HUES48 (cell line): ENCODE measurements around the gene TBC1D16.

Experiments
- H3K27ac ChIP-seq: one replicate; pipeline ENCODE4 v1.7.0; 2013; ENCODE audit warnings: low read depth, low read length, inconsistent platforms
- H3K27me3 ChIP-seq: 2 replicates; pipeline ENCODE4 v1.6.1; 2013; ENCODE audit warnings: mild to moderate bottlenecking, low read length; ENCODE audit not compliant: control insufficient read depth, insufficient read depth
- H3K36me3 ChIP-seq: 2 replicates; pipeline ENCODE4 v1.6.1; 2013; ENCODE audit warnings: low read length; ENCODE audit not compliant: control insufficient read depth, insufficient read depth
- H3K4me1 ChIP-seq: 2 replicates; pipeline ENCODE4 v1.6.1; 2013; ENCODE audit warnings: mild to moderate bottlenecking, low read length; ENCODE audit not compliant: control insufficient read depth, insufficient read depth
- H3K4me3 ChIP-seq: 2 replicates; pipeline ENCODE4 v1.5.1; 2013; ENCODE audit warnings: mild to moderate bottlenecking, low read depth, low read length
- H3K9ac ChIP-seq: 2 replicates; pipeline ENCODE4 v1.6.1; 2013; ENCODE audit warnings: mild to moderate bottlenecking, low read depth, low read length, moderate library complexity
- H3K9me3 ChIP-seq: 2 replicates; pipeline ENCODE4 v1.6.1; 2013; ENCODE audit warnings: low read length; ENCODE audit not compliant: control insufficient read depth, insufficient read depth

Gene TBC1D16

GRCh38 chr17:79984045-79984840, 51.4 kb downstream of the TBC1D16 start:
- Histone ChIP-seq H3K36me3 (no peaks in the 10 kb centered on the region), H3K27ac (no peak overlapping the region), H3K9me3 (no peaks in the 10 kb centered on the region), H3K4me3 (no peak overlapping the region), H3K27me3 (no peaks in the 10 kb centered on the region), H3K4me1 (peaks cover 15% of the 10 kb centered on the region), H3K9ac (no peak overlapping the region)

- H3K27me3 ChIP-seq, result no peaks in the 10 kb centered on the region
- peaks cover 10% of the 10 kb centered on the region for H3K4me1 ChIP-seq
- H3K36me3 ChIP-seq, result no peaks in the 10 kb centered on the region
Observed at GRCh38 chr17:79983456-79983855, 52.2 kb downstream of the TBC1D16 start.

GRCh38 chr17:79982986-79983385, 52.7 kb downstream of the TBC1D16 start:
- Histone ChIP-seq H3K4me3 (no peak overlapping the region), H3K27ac (no peak overlapping the region), H3K9me3 (no peaks in the 10 kb centered on the region), H3K27me3 (no peaks in the 10 kb centered on the region), H3K9ac (no peak overlapping the region), H3K4me1 (peaks cover 5% of the 10 kb centered on the region), H3K36me3 (no peaks in the 10 kb centered on the region)

More at GRCh38 chr17:79983456-79983855, 52.2 kb downstream of the TBC1D16 start:
- H3K4me3 ChIP-seq, result no peak overlapping the region
- H3K9me3 ChIP-seq, result no peaks in the 10 kb centered on the region
- no peak overlapping the region for H3K9ac ChIP-seq
- no peak overlapping the region for H3K27ac ChIP-seq

DNA sequence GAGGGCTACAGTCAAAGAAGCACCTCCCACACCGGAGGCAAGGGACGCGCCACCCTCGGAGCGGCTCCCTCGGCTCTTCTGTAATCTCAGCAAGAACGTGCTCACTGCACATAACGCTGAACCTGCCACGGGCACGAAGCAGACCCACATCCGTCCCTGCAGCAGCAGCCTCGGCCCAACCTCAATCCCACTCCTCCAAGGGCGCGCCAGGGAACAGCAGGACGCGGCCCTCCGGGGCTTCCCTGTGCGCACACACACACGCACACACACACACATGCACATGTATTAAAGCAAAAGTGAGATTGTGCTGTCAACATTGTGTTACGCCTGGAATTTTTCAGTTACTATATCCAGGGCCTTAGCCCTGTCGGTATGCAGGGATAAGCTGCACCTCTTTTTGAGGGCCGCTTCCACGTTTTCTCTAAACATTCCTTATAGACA, 54.0 kb downstream of the TBC1D16 start:
- no peaks in the 10 kb centered on the region for H3K36me3 ChIP-seq
- H3K4me3 ChIP-seq, result no peak overlapping the region
- no peaks in the 10 kb centered on the region for H3K4me1 ChIP-seq
- no peak overlapping the region for H3K9ac ChIP-seq
- no peaks in the 10 kb centered on the region for H3K27me3 ChIP-seq
- H3K27ac ChIP-seq, result no peak overlapping the region
- no peaks in the 10 kb centered on the region for H3K9me3 ChIP-seq

- H3K27ac ChIP-seq, result no peak overlapping the region
- no peaks in the 10 kb centered on the region for H3K9me3 ChIP-seq
- H3K36me3 ChIP-seq, result no peaks in the 10 kb centered on the region
- no peak overlapping the region for H3K4me3 ChIP-seq
- H3K4me1 ChIP-seq, result no peaks in the 10 kb centered on the region
- no peak overlapping the region for H3K9ac ChIP-seq
- no peaks in the 10 kb centered on the region for H3K27me3 ChIP-seq
Observed at GRCh38 chr17:79981090-79981489, 54.6 kb downstream of the TBC1D16 start.

DNA sequence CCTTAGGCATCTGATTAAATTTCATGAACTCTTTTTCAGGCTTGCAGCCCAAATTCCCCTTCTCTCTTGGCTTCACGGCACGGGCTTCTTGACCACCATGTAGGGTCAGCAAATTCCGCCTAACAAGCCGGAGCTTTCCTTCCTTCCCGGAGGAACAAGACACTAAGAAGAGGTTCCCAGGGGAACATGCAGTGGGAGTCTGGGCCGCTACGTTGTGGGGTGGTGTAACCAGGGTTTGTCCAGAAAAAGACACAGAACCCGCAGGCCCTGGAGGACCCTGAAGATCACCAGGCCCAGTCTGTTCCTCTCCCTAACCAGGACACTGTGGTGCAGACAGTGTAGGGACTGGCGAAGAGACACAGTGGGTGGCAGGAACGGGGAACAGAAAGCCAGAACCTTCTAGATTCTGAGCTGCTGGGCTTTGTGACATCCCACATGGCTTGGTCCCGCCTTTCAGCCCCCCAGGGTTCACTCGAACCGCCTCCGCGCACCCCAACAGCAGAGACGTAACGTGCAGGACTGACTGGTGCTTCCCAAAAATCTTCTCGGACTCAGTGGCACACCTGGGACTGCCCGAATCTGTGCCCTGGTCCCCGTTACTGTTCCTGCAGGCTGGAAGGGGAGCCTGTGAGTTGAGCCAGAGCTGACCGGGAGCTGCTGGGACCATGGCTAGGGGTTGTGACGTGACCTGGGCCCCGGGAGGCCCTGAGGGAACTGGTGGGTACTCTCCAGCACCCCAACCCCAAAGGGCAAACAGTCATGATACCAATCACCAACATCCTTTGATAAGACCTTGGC, 55.2 kb downstream of the TBC1D16 start:
- Histone ChIP-seq H3K9ac (no peak overlapping the region), H3K27ac (no peak overlapping the region)

DNA sequence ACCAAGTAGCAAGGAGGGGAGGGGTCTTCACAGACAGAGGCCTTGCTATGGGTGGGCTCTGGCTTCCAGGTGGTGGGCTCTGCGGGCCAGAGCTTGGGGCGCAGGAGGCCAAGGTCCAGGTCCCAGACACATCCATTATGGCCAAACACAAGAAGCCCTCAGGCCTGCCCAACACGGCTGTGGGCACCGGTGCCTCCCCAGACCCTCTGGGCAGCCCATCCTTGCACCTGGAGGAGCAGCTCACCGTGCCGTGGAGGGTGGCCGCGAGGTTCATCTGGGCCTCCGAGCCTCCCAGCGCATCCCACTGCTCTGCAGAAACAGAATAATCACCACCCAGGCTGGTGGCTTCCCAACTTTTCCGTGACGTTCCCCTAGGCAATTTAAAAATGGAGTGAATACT, 55.9 kb downstream of the TBC1D16 start:
- H3K9me3 ChIP-seq, result no peaks in the 10 kb centered on the region
- no peak overlapping the region for H3K27ac ChIP-seq
- no peak overlapping the region for H3K9ac ChIP-seq
- H3K4me3 ChIP-seq, result no peak overlapping the region
- H3K36me3 ChIP-seq, result no peaks in the 10 kb centered on the region
- no peaks in the 10 kb centered on the region for H3K4me1 ChIP-seq
- no peaks in the 10 kb centered on the region for H3K27me3 ChIP-seq

More for the DNA sequence above, 55.2 kb downstream of the TBC1D16 start:
- Histone ChIP-seq H3K4me1 (no peaks in the 10 kb centered on the region), H3K36me3 (no peaks in the 10 kb centered on the region), H3K4me3 (no peak overlapping the region), H3K27me3 (no peaks in the 10 kb centered on the region), H3K9me3 (no peaks in the 10 kb centered on the region)

DNA sequence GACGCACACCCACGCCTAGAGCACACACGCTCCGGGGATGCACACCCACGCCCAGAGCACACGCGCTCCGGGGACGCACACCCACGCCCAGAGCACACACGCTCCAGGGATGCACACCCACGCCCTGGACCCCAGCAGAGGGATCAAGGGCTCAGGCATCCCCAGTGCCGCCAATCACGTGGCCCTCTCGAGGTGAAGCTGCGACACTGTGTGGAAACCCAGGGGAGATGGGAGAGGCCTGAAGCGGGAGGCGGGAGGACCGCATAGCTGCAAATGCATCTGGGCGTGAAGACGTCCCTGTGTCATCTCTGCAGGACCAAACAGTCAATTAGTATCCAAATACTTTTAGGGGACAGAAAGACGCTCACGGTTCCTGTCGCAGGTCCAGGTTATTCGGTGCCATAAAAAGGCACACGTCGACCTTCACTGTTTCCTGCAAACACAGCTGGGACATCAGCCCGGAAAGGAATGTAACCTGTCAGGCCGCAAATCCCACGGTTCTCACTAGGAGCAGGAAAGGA, 56.4 kb downstream of the TBC1D16 start:
- no peaks in the 10 kb centered on the region for H3K27me3 ChIP-seq
- no peak overlapping the region for H3K27ac ChIP-seq
- no peak overlapping the region for H3K4me3 ChIP-seq
- H3K36me3 ChIP-seq, result no peaks in the 10 kb centered on the region
- no peaks in the 10 kb centered on the region for H3K4me1 ChIP-seq
- no peaks in the 10 kb centered on the region for H3K9me3 ChIP-seq
- no peak overlapping the region for H3K9ac ChIP-seq

GRCh38 chr17:79978548-79978855, 57.2 kb downstream of the TBC1D16 start:
- Histone ChIP-seq H3K27me3 (no peaks in the 10 kb centered on the region), H3K4me3 (no peak overlapping the region)

DNA sequence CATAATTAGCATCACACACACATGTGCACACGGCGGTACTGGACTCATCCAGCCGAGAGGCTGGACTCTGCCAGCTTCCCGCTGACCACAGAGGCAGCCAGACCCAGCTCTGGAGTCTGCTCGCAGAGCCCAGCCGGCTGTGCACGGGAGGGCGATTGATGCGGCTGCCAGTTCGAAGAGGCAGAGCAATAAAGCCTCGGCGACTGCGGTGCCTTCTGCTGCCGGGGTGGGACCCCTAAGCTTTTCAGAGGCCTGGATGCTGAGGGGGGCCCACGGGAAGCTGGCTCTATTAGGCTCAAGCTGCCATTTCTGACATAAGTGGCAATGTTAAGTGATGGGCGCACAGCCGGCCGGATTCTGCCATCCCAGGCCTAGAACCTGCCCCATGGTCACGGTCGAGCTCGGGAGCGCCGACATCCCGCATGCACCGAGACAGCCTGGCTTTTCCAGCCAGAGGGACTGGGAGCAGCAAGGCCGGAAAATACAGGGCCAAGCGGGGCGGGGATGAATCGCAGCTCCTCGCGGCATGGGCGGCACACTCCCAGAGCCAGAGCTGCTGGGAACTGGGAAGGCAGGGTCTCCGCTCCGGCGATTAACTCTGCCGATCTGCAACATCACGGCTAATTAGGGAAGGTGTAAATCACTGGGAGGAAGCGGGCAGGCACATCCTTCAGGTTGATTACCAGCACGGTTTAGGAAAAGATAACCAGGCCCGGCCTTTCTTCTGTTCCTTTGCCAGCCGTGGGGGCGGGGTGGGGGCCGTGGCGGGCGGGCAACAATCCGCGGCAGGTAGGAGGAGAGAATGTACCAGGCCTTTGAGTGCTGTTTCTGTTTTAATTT, 57.7 kb downstream of the TBC1D16 start:
- Histone ChIP-seq H3K27ac (no peak overlapping the region), H3K4me1 (peaks cover 4% of the 10 kb centered on the region; the same call in 1 of the 2 replicates), H3K27me3 (no peaks in the 10 kb centered on the region), H3K4me3 (no peak overlapping the region), H3K9me3 (no peaks in the 10 kb centered on the region), H3K36me3 (no peaks in the 10 kb centered on the region), H3K9ac (no peak overlapping the region)

More at GRCh38 chr17:79978548-79978855, 57.2 kb downstream of the TBC1D16 start:
- Histone ChIP-seq H3K9ac (no peak overlapping the region), H3K4me1 (peaks cover 4% of the 10 kb centered on the region; the same call in 1 of the 2 replicates), H3K9me3 (no peaks in the 10 kb centered on the region), H3K27ac (no peak overlapping the region), H3K36me3 (no peaks in the 10 kb centered on the region)
